Endothelial cell (in vitro differentiated cells): ENCODE data around the gene ACE2. TPM values are rescaled to one million over a fixed set of nuclear protein-coding genes. Genes with fewer than 3 reads are reported as not detected.

Experiments used
- DNase-seq: peaks from one replicate; pipeline ENCODE4 v3.0.0; 2021; ENCODE audit warnings: low spot score
- H3K27ac Mint-ChIP-seq: one replicate; pipeline ENCODE4 v1.8.0; 2021; ENCODE audit warnings: mixed read lengths, inconsistent platforms; ENCODE audit not compliant: unreplicated experiment
- H3K27me3 Mint-ChIP-seq: one replicate; pipeline ENCODE4 v1.8.0; 2021; ENCODE audit warnings: mild to moderate bottlenecking, moderate library complexity, mixed read lengths, inconsistent platforms; ENCODE audit not compliant: unreplicated experiment
- H3K36me3 Mint-ChIP-seq: one replicate; pipeline ENCODE4 v1.8.0; 2021; ENCODE audit warnings: mild to moderate bottlenecking, low read depth, mixed read lengths, inconsistent platforms; ENCODE audit not compliant: unreplicated experiment
- H3K4me1 Mint-ChIP-seq: one replicate; pipeline ENCODE4 v1.8.0; 2021; ENCODE audit warnings: mild to moderate bottlenecking, mixed read lengths, inconsistent platforms; ENCODE audit not compliant: unreplicated experiment
- H3K4me3 Mint-ChIP-seq: one replicate; pipeline ENCODE4 v1.8.0; 2021; ENCODE audit warnings: mild to moderate bottlenecking, mixed read lengths, inconsistent platforms; ENCODE audit not compliant: unreplicated experiment
- H3K9me3 Mint-ChIP-seq: one replicate; pipeline ENCODE4 v1.8.0; 2021; ENCODE audit warnings: mixed read lengths, inconsistent platforms; ENCODE audit not compliant: unreplicated experiment
- total RNA-seq: library from RNA; stranded (reverse); fragmentation: NEBNext Ultra II Directional; extraction: Animal tissue kit (Norgen Biotek cat#: 25700); gene quantifications from one replicate; pipeline ENCODE4 v1.2.1, GENCODE V29; 2021; ENCODE audit not compliant: unreplicated experiment
- TF ChIP-seq, protein P1 (sequence below): fragments of 200-600 bp; sonication (generic); IDR thresholded peaks from one replicate; pipeline ENCODE4 v1.5.0; 2021; ENCODE audit warnings: antibody characterized with exemption; ENCODE audit not compliant: unreplicated experiment

The ACE2 gene
- total RNA-seq, 1 donor from 2014 or later, result not detected

DNA sequence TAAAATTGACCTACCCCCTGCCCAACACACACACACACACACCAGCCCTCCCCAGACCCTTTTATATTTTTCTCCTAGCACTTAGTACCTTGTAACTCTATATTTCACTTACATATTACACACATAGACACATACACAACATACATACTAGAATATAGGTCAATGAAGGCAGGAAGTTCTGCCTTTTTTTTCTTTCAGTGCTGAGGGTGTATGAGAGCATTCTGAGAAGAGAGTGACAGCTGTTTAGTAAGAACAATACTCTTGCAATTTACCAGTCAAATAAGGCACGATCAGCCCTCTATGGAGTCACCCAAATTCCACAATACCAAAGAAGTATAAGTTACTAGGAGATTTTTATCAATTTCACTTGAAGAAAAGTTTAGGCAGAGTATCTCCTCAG lies 33.5 kb downstream of the ACE2 start:
- Mint-ChIP-seq H3K27ac (peak overlapping the region; percentile 91), H3K4me1 (peaks cover 46% of the 10 kb centered on the region), H3K27me3 (peaks cover 6% of the 10 kb centered on the region), H3K9me3 (no peaks in the 10 kb centered on the region), H3K36me3 (no peaks in the 10 kb centered on the region), H3K4me3 (peak overlapping the region; percentile 62)
- TF ChIP-seq, protein P1, sequence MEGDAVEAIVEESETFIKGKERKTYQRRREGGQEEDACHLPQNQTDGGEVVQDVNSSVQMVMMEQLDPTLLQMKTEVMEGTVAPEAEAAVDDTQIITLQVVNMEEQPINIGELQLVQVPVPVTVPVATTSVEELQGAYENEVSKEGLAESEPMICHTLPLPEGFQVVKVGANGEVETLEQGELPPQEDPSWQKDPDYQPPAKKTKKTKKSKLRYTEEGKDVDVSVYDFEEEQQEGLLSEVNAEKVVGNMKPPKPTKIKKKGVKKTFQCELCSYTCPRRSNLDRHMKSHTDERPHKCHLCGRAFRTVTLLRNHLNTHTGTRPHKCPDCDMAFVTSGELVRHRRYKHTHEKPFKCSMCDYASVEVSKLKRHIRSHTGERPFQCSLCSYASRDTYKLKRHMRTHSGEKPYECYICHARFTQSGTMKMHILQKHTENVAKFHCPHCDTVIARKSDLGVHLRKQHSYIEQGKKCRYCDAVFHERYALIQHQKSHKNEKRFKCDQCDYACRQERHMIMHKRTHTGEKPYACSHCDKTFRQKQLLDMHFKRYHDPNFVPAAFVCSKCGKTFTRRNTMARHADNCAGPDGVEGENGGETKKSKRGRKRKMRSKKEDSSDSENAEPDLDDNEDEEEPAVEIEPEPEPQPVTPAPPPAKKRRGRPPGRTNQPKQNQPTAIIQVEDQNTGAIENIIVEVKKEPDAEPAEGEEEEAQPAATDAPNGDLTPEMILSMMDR, result no peak
- no peak for DNase-seq

DNA sequence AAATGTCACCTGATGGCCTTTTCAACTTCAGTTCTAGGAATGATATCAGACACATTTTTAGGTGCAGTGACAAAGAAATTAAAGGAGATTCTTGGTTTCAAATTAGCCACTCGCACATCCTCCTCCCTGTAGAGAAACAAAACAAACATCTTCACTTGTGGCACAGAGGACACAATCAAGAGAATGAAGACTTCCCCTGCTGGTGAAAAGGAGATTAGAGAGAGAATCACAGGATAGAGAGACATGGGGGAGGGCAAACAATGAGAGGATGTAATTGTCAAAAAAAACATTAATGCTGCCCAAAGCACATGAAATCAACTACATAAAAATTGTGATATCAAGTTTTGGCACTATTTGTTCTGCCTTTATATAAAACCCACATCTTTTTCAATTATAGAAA lies 34.5 kb downstream of the ACE2 start:
- TF ChIP-seq, protein P1, result peak; percentile 14
- peaks cover 46% of the 10 kb centered on the region for H3K4me1 Mint-ChIP-seq
- H3K9me3 Mint-ChIP-seq, result no peaks in the 10 kb centered on the region
- no peaks in the 10 kb centered on the region for H3K36me3 Mint-ChIP-seq
- H3K27ac Mint-ChIP-seq, result peak overlapping the region; percentile 91
- no peak for DNase-seq
- peak overlapping the region; percentile 47 for H3K4me3 Mint-ChIP-seq
- H3K27me3 Mint-ChIP-seq, result peaks cover 6% of the 10 kb centered on the region

DNA sequence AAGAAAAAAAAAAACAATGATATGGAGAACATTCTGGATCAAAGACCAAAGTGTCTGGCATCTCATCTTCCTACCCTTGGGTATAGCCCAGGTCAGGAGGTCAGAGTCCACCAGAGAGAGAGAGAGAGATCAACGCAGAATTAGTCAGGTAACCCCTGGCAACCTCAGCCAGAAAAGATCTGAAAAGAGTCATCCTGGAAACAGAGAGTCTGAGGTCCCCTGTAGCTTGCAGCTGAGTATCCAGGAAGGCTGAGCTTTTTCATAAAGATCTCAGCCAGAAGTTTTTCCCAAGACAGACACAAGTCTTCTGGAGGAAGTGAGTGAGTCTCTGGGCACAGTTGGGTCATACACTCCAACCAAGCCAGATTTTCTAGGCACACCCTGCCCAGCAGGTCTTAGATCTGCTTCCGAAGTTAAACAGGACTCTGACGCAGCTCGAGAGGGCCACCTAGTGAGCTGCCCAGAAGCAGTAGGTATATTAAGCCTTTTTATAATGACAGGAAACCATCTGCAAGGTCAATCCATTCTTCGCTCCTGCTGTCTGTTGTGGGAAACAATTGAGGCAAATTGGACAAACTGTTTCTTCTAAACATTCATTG lies 35.7 kb downstream of the ACE2 start:
- Mint-ChIP-seq H3K27me3 (peaks cover 6% of the 10 kb centered on the region), H3K27ac (peak overlapping the region; percentile 91), H3K4me1 (peaks cover 40% of the 10 kb centered on the region), H3K9me3 (no peaks in the 10 kb centered on the region), H3K4me3 (no peak overlapping the region), H3K36me3 (no peaks in the 10 kb centered on the region)
- peak; percentile 30 for DNase-seq
- TF ChIP-seq, protein P1, result no peak

DNA sequence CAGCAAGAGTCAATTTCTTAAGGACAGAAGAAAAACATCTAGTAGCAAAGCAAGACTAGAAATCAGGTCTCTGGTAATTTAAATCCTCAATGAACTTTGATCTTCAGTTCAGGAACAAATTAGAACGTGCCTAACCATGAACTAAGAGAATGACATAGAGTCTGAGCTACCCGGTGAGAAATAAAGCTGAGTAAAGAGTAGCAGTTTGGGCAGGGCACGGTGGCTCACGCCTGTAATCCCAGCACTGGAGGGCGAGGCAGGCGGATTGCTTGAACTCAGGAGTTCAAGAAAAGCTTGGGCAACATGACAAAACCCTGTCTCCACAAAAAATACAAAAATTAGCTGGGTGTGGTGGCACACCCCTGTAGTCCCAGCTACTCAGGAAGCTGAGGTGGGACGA lies 37.7 kb downstream of the ACE2 start:
- H3K36me3 Mint-ChIP-seq, result no peaks in the 10 kb centered on the region
- peaks cover 6% of the 10 kb centered on the region for H3K27me3 Mint-ChIP-seq
- H3K4me3 Mint-ChIP-seq, result no peak overlapping the region
- H3K9me3 Mint-ChIP-seq, result no peaks in the 10 kb centered on the region
- H3K4me1 Mint-ChIP-seq, result peaks cover 29% of the 10 kb centered on the region
- no peak overlapping the region for H3K27ac Mint-ChIP-seq
- TF ChIP-seq, protein P1, result no peak
- DNase-seq, result no peak

DNA sequence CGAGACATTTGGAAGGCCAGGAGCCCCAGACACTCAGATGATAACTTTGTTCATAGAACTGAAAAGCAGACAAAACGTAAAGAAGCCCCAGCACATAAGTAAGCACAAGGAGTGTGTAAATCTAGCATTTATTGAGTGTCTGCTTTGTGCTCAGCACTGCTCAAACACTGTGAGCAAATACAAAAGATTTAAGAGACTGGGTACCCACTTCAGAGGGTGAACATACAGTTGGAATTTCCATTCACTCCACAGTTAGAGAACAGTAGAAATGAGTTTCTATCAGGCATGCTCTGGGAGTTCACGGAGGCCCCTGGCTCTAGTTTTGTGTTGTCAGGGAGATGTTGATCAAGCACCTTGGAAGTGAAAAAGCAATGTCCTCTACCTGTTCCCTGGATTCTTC lies 39.8 kb downstream of the ACE2 start:
- Mint-ChIP-seq H3K4me3 (no peak overlapping the region), H3K4me1 (peaks cover 11% of the 10 kb centered on the region), H3K27ac (no peak overlapping the region), H3K36me3 (no peaks in the 10 kb centered on the region), H3K27me3 (no peaks in the 10 kb centered on the region), H3K9me3 (no peaks in the 10 kb centered on the region)
- TF ChIP-seq, protein P1, result no peak
- no peak for DNase-seq
